ENCODE data around the gene ASIC4. TPM values are rescaled to one million over a fixed set of nuclear protein-coding genes. Genes with fewer than 3 reads are reported as not detected.

Gene ASIC4
- total and polyA plus RNA-seq, 12 donors, result 0.15 to 0.43 (median 0.20) TPM; not detected in 7

GRCh38 chr2:219488844-219489194 is 25.5 kb upstream of the ASIC4 start:
- Histone ChIP-seq H3K9me3 (no peaks in the 10 kb centered on the region), H3K4me1 (peaks cover 0 to 55% (median 14%) of the 10 kb centered on the region in 9 donors), H3K4me3 (no peak overlapping the region), H3K27me3 (peaks cover 0 to 57% (median 39%) of the 10 kb centered on the region in 7 donors), H3K36me3 (peaks cover 0 to 59% (median 0%) of the 10 kb centered on the region in 9 donors), H3K27ac (peak overlapping the region in 4 of 10 donors; percentile 19 to 51 (median 37))
- intact Hi-C loops (cut with DNase I), result no loop called here
- TF ChIP-seq CTCF (IDR thresholded peaks at IDR 0.05), result no peak
- no peak for ATAC-seq
- 67 to 78% methylated on average over 12 to 14 of the region's 14 CpGs for WGBS, 2 donors
- no peak for DNase-seq

- peaks cover 0 to 50% (median 9%) of the 10 kb centered on the region in 9 donors for H3K4me1 ChIP-seq
- H3K4me3 ChIP-seq, result no peak overlapping the region
- intact Hi-C loops (cut with DNase I), result no loop called here
- no peak for TF ChIP-seq CTCF (IDR thresholded peaks at IDR 0.05)
- peaks cover 0 to 59% (median 0%) of the 10 kb centered on the region in 9 donors for H3K36me3 ChIP-seq
- H3K27me3 ChIP-seq, result peaks cover 0 to 57% (median 34%) of the 10 kb centered on the region in 7 donors
- ATAC-seq (no peak), DNase-seq (no peak)
- H3K9me3 ChIP-seq, result no peaks in the 10 kb centered on the region
- H3K27ac ChIP-seq, result peak overlapping the region in 4 of 10 donors; percentile 19 to 51 (median 37)
- 80 to 81% methylated on average over 9 of the region's 9 CpGs for WGBS, 2 donors
Observed at GRCh38 chr2:219489315-219489714, 25.0 kb upstream of the ASIC4 start.

- WGBS, 2 donors, result 83 to 84% methylated on average over 23 of the region's 23 CpGs
- Histone ChIP-seq H3K27me3 (peaks cover 0 to 57% (median 33%) of the 10 kb centered on the region in 7 donors), H3K4me1 (peaks cover 0 to 43% (median 3%) of the 10 kb centered on the region in 9 donors), H3K27ac (peak overlapping the region in 3 of 10 donors; percentile 29 to 51 (median 30)), H3K4me3 (no peak overlapping the region), H3K9me3 (no peaks in the 10 kb centered on the region), H3K36me3 (peaks cover 0 to 50% (median 0%) of the 10 kb centered on the region in 9 donors)
- intact Hi-C loops (cut with DNase I), result loop anchor here in 1 of 10 donors (5.0 kb wide), 1 partner anchor 37 kb away; no protein-coding TSS in a partner anchor
- ATAC-seq (peak in 1 of 8 donors; percentile 12), DNase-seq (no peak)
- TF ChIP-seq CTCF (IDR thresholded peaks at IDR 0.05), result peak in 2 of 9 donors; percentile 4 to 13
Observed at GRCh38 chr2:219490186-219490585, 24.1 kb upstream of the ASIC4 start.

GRCh38 chr2:219490600-219491130 is 23.6 kb upstream of the ASIC4 start:
- ATAC-seq, result peak in 2 of 8 donors; percentile 8 to 21
- peaks cover 0 to 45% (median 7%) of the 10 kb centered on the region in 9 donors for H3K4me1 ChIP-seq
- DNase-seq, result no peak
- 56 to 63% methylated on average over 10 of the region's 10 CpGs for WGBS, 2 donors
- H3K9me3 ChIP-seq, result no peaks in the 10 kb centered on the region
- H3K36me3 ChIP-seq, result peaks cover 0 to 46% (median 0%) of the 10 kb centered on the region in 9 donors
- peaks cover 0 to 57% (median 30%) of the 10 kb centered on the region in 7 donors for H3K27me3 ChIP-seq
- no peak for TF ChIP-seq CTCF (IDR thresholded peaks at IDR 0.05)
- peak overlapping the region in 5 of 10 donors; percentile 29 to 60 (median 35) for H3K27ac ChIP-seq
- H3K4me3 ChIP-seq, result no peak overlapping the region
- intact Hi-C loops (cut with DNase I), result loop anchor here in 1 of 10 donors (5.0 kb wide), 1 partner anchor 37 kb away; no protein-coding TSS in a partner anchor
